Measurements from ENCODE around the gene CXCR4.
"Not testable (repeated sequence)": the region's sequence is repeated elsewhere in the genome, so short reads cannot be mapped to it uniquely, and the experiment has no call there.

The CXCR4 gene

DNA sequence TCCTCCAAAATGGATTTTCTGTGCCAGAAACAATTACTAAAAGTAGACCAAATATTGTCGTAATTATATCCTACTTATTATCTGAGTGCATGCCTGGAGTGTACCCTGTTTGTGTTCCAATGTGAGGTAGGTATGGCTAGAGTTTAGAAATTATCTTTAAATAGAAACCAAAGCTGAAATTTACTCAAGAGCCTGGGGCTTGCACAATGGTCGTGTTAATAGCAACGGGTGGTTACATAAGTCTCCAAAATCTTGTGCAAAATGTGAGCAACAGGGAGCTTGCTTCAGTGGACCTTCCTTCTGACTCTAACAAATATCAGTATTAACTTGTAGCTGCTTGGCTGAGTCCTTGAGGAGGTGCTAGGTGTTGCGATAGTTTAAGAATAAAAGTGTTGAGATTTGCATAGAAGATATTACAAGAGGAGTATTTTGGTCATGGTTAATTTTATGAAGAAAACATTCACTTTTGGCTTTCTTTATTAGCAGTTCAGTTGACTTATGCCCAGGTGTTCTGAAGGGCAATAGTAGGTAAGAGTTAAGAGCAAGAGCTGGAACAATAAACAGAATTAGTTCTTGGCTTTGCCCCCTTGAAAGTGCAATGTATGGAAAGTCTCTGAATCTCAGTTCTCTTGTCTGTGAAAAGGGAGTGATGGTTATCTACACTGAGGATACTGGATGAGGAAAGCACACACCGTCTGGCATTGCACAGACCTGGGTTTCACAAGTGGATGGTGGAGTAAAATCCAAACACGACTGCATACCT lies 4.6 kb downstream of the CXCR4 start:
- DNase-seq = no peak

DNA sequence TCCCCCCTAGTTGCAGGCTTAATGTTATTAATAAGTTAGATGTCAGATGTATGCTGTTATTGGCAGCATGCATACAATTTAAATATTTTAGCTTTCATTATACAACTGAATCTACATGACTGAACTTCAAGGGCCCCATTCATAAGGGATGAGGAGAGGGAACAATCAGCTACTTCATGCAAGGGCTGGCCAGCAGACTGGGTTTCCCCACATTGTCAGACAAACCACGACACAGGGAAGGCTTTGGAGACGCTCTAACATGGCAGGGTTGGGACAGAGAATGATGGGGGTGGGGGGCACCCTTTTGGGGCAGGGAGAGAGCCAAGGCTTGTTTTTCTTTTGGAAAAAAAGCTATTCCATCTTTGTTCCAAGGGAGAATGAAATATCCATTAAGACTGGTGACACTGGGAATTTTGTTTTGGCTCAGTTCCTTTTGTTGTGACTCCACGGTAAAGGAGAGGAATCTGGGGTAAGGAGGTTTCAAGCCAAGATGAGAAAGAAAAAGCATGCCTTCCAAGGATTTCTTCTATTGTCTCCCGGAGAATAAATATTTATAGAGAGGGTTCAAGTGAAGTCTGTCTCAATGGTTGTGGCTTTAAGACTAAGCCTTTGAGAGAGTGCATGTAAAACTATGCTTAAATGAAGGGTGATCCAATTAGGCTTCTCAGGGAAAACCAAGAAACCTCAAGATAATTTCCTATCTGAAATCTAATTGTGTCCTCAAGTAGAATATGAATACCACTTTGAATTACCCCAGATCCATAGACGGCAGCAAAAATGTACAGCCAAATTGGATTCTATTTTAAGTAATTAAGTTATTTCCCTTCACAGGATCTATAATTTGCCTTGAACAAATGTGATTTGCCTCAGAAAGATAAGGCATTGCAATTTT lies 5.4 kb downstream of the CXCR4 start:
- DNase-seq = no peak

DNA sequence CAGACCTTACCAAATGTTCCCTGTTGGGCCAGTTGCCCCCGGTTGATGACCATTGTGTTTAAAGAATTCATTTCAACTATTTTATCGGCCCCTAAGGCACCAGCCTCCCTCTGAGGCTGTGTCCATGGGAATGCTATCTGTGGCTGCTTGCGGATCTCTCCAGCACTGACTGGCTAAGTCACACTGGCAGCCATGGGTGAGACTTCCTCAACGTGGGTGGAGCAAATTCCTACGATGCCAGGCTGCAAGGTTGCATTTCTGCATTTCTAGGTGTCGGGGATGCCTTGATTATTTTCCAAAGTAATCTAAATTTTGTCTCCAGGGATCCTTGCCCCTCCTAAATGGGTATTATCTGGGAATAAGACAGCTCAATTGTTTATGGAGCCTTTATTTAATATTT lies 6.2 kb downstream of the CXCR4 start:
- DNase-seq = no peak

DNA sequence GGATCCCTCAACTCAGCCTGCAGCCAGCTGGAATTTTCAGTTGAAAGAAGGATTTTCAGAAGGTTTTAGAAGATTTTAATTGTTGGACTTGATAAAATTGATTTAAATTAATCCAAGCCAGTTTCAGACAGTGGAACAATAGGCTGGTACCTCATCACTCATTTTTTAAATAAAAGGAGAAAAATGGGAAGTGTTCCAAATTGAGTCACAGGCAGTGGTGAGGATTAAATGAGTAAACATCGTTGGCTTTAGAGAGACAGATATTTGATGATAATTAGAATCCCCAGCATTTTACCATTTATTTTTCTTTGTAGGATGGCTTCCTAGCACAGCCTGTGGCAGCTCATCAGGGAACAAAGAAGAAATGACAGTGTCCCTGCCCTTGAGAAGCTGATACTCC lies 7.4 kb downstream of the CXCR4 start:
- no peak for DNase-seq

DNA sequence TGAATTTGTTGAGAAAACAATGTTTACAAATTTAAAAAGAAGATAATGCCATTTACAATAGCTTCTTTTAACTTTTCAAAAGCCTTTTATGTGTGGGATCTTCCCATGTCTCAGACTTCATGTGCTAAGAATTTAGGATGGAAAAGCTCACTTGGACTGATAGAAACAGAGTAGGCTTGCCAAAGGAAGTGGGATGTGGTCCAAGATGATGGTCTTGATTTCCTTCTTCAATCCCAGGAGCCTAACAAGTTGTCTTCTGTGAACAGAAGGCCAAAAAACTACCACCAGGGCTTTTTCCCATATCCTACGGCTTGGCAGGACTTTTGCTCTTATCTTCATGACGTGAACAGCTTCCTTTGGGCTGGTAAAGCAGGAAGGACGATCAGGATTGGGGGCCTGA lies 9.5 kb downstream of the CXCR4 start:
- DNase-seq = no peak

DNA sequence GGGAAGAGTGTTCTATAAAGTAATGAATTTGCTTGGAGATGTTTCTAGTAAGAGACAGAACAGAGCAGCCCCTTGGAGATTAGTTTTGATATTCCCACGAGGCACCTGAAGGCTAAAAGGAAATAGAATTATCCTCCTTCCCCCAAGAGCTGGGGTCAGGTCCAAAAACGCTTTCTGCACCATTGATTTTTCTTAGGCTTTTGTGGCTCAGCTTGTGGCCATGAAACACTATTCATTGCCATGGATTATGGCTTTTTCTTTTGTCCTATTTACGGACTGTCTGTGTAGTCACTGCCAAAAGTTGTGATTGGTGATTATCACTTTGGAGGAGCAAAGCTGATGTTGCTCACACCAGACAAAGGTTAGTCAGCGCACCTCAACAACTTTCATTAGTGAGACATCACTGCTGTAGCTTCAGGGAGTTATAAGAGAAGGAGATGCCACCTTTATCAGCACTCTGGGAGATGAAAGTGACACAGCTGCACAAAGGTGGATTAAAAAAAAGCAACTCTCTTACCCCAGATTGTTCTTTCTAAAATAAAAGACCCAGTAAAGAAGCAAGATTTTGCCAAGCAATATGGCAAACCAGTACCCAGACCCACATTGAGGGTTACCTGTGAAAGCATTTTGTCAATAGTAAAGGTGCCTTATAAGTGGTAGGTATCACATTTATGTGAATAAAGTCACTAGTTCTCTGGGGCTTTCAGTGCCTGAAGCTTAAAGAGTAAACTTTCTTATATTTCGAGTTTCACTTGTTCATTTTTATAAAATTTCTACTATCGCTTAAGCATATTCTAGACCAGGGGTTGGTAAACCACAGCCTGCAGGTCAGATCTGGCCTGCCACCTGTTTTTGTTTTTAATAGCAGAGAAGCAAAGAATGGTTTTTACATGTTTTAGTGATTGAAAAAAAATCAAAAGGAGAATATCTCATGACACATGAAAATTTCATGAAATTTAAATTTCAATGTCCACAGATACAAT lies 10.6 kb downstream of the CXCR4 start:
- DNase-seq = no peak

DNA sequence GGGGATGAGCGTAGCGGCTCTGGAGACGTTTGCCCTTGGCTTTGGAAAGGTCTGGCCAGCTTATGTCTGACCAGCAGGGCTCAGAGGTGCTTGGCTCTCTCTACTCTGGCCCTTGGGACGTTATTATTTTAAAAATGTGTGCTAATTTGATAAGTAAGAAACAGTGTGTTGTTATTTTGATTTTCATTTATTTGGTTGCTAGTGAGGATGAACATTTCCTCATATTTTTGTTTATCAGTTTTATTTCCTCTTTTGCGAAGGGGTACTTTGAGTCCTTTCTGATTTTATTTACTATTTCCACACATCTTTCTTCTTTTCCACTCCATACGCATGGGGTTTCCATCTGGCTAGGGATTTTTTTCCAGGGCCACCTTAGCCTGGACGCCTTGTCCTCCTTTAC lies 11.4 kb downstream of the CXCR4 start:
- DNase-seq = no peak

DNA sequence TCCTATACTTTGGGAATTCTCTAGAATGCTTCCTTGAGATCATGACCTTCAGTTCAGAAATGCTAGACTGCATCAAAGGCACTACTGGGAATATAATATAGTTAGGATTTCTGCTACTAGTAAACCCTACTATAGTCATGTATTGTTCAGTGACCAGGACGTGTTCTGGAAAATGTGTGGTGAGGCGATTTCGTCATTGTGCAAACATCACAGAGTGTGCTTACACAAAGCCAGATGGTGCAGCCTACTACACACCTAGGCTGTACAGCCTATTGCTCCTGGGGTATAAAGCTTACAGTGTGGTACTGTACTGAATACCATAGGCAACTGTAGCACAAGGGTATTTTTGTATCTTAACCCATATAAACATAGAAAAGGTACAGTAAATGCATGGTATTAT lies 13.0 kb downstream of the CXCR4 start:
- no peak for DNase-seq

DNA sequence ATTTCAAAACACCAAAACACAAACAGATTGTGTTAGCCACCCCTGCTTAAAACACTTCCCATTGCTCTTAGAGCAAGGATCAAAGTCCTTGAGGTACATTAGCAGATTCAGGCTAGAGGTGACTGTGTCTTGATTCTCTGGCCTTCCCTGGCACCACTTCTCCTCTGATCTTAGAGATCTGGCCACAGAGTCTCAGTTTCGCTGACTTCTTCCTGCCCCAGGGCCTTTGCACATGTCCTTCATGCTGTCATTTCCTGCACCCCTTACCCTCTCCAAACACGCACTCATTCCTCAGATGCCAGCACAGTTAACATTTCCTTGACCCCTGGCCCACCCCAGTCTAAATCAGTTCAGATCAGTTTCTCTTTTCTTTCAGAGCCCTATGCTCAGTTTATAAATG lies 16.9 kb downstream of the CXCR4 start:
- no peak for DNase-seq

DNA sequence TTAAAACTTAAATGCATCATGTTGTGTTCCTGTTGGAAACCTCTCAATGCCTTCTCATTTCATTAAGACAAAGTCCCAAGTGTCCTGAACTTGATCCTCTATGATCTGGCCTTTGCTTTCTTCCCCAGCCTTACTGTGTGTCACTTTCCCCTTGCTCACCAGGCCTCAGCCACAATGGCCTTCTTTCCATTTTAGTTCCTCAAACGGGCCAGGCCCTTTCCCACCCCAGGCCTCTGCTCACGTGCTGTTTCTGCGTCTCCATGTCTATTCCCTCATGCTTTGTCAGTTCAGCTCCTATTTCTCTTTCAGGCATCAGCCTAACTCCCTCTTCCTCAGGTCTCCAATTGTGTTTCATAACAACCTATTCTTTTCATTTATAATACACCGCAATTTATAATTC lies 19.5 kb downstream of the CXCR4 start:
- DNase-seq = no peak

DNA sequence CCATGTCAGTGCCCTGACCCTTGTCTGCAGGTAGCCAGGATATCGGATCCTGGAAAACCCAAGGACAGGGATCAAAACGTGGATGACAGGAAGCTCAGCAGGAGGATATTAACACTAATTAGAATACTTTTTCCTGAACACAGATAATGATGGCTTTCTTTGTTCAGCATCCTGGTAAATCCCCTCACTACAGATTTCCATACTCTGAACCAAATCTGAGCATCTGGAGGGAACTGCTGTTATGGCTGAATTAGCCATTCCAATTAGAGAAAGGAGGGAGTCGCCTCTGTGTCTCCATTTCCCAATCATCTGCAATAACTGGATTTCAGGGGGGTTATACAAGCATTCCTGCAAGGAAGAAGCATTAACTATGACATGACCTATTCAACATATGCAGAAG lies 24.4 kb downstream of the CXCR4 start:
- no peak for DNase-seq

DNA sequence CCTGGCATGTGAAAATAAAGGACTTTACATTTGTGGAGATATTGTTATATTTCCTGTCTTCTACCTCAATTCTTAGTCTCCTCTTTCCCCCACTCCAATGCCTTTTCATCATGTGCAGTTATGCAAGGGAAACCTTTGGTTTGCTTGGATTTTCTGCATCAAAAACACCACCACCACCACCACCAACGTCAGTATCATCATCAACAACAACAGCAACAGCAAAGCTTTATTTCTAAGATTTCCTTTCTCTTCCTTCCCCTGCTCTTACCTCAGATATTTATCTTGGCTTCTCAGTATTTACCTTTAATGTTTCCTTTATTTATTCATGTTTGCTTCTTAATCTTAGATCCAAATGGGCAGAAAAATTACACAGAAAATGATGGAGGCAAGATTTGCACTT lies 26.1 kb downstream of the CXCR4 start:
- no peak for DNase-seq

DNA sequence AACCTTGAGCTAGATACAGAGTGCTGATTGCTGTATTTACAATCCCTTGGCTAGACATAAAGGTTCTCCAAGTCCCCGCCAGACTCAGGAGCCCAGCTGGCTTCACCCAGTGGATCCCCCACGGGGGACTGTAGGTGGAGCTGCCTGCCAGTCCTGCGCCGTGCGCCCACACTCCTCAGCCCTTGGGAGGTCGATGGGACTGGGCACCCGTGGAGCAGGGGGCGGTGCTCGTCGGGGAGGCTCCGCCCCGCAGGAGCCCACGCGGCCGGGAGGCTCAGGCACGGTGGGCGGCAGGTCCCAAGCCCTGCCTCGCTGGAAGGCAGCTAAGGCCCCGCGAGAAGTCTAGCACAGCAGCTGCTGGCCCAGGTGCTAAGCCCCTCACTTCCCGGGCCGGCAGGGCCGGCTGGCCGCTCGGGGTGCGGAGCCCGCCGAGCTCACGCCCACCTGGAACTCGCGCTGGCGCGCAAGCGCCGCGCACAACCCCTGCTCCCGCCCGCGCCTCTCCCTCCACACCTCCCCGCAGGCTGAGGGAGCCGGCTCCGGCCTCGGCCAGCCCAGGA lies 30.0 kb downstream of the CXCR4 start:
- not testable (repeated sequence) for DNase-seq

DNA sequence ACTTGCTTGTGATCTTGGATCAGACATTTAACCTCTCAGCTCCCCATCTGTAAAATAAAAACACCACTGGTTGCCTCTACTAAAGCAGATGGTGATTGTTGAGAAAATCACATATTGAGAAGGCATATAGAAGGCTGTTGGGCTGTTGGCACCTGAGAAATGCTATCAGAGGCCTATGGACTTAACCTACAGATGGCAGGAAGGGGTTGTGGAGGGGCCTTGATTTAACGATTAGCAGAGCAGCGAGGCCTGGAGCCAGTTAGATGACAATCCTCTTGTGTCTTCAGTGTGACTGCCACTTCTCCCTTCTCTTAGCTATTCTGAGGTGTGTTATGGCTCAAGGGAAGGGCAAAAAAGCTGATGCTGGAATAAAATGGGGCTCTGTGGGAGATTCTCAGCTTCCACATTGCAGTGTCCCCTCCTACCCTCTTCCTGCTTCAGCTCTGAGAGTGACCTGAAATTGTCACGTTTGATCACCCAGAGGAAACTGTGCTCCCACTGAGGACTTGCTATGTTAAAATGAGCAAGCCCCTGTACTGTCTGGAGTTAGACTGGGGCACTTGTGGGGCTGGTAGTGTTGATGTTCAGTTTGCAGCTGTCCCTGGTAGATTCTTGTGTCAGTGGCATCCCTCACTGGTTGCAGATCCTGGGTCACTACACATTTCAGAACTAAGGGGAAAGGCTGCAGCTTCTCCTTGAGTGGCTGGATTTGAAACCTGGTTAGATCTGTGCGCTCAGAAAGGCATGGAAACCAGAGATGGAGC lies 31.5 kb downstream of the CXCR4 start:
- DNase-seq = no peak

DNA sequence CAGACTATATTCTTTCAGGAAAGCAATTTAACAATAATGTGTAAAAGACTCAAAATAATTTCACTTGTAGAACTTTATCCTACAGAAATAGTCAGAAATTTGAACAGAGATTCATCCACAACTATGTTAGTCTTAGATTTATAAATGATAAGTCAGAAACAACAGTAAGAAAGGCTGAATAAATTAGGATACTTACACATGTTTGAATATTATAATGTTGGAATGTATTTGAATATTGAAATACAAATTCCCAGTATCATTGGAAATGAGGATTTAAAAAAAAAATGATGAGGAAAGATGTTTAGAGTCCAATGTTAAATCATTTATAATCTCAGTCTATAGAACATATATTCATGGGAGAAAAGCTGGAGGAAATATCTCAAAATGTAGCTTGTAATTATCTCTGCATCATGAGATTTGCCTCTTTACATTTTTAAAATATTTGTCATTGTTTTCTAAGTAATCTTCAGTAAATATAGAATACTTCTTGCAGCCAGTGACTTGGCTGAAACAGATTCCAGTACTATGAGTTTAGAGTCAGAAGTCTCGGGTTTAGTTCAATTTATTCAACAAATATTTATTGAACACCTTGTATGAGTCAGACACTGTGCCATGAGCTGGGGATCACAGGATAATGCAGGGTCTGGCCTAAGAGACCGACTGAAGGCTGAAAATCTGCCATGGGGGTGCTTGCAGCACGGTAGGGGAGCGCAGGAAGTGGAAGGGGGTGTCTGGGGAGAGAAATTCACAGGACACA lies 32.3 kb downstream of the CXCR4 start:
- no peak for DNase-seq

DNA sequence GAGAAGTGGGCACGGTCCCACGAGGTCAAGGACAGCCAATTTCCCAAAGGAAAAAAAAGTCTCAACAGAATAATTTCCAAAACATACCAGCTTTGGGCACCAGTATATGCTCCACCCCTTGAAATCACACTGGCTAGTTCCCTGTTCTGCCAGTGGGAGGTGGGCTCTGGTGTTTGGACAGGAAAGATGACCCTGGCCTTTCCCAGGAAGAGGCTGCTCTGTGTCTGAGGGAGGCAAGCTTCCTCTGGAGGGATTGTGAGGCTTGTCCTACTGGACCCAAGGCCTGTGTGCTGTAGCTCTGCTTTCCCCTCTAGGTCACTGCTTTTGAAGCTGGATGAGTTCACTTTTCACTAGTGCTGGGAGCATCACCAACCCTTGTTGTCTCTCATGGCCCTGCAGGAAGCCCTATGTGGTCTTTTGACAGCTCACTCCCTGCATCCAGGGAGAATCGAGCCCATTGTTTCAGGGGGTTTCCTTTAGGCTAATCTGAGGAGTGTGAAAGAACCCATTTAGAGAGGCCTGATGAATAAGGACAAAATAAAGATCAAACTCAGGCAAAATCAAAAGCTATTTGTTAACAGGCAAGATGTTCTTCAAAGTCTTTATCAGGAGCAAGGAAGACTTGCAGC lies 36.3 kb downstream of the CXCR4 start:
- DNase-seq = no peak

DNA sequence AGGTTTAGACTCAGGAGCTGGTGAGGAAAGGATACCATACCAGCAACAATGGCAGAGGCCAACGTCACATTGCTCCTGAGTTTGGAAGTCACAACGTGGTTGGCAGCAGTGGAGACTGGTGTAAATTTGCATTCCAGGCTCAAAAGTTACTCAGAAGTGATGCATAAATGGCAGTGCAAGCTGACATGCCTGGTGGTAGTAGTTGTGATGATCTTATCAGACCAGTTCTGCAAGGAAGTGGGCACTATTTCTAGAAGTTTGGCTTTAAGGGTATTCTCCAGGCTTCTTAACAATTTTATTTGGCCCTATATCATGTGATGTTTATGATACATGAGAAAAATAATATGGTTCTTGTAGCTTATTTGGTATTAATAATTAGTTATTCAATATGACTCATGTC lies 37.8 kb downstream of the CXCR4 start:
- no peak for DNase-seq

DNA sequence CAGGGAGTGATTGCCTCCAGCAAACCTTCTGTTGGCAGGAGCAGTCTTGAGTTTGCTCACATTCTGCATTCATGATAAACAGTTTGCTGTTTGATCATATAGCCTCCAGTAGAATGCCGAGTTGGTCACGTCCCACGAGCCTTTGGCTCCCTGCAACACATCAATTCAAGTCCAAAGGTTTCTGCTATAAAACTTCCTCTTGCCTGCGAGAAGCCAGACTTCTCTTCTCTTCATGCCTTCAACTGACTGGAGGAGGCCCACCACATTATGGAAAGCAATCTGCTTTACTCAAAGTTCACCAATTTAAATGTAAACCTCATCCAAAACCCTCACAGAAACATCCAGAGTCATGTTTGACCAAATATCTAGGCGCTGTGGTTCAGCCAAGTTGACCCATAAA lies 40.8 kb downstream of the CXCR4 start:
- no peak for DNase-seq

DNA sequence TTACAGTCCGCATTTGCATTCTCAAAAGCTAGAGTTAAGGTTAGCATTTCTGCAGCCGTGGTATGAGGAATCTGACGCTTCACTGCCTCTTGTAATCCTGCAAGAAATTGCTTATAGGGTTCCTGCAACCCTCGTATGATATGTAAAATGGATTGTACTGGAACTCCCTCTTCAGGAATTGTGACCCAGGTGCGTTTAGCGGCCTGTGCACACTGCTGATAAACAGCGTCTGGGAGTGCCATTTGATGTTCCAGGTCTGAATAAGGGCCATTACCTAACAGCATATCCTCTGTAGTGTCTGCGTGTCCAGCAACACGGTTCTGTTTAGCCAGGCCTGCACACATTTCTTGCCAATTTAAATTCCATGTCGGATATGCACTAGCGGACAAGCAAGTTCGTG lies 42.5 kb downstream of the CXCR4 start:
- no peak for DNase-seq

DNA sequence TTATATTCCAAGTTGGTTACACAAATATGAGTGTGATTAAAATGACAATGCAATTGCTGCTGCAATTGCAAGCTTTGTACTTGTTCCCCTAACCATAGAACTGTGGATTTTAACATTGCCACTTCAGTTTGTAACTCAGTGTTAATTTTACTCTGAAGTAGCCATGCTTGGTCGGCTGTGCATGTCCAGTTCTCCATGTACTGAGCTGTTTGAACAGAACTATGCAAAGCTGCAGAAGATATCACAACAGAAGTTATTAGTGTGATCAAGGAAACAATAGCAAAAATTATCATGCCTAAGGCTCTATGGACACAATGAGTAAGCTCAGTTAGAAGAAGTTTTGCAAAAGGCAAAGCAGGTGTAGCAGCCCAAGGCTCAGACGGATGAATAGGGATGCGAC lies 45.3 kb downstream of the CXCR4 start:
- no peak for DNase-seq

DNA sequence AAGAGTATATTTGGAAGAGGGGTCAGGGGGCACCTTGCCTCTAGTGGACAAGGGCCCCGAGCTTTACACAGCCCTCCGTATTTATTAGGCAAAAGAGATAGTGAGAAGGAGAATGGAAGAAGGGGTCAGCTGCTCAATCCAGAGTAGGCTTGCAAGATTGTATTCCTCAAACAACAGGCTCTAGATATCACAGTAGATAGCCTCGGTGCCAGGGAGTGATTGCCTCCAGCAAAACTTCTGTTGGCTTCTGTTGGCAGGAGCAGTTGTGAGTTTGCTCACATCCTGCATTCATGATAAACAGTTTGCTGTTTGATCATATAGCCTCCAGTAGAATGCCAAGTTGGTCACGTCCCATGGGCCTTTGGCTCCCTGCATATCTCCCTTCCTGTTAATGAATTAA lies 46.1 kb downstream of the CXCR4 start:
- DNase-seq = not testable (repeated sequence)

Data from effector CD4-positive, alpha-beta T cell (primary cell).